NCI-H2029 treated with DMSO at 0.1 percent for 48 hours (cell line): ENCODE measurements around the gene TPCN2.
"Not testable (repeated sequence)": the region's sequence is repeated elsewhere in the genome, so short reads cannot be mapped to it uniquely, and the experiment has no call there.

Source experiments
- DNase-seq: peaks from one replicate; lab custom pipeline; 2025; lab: John Stamatoyannopoulos, UW

The TPCN2 gene

DNA sequence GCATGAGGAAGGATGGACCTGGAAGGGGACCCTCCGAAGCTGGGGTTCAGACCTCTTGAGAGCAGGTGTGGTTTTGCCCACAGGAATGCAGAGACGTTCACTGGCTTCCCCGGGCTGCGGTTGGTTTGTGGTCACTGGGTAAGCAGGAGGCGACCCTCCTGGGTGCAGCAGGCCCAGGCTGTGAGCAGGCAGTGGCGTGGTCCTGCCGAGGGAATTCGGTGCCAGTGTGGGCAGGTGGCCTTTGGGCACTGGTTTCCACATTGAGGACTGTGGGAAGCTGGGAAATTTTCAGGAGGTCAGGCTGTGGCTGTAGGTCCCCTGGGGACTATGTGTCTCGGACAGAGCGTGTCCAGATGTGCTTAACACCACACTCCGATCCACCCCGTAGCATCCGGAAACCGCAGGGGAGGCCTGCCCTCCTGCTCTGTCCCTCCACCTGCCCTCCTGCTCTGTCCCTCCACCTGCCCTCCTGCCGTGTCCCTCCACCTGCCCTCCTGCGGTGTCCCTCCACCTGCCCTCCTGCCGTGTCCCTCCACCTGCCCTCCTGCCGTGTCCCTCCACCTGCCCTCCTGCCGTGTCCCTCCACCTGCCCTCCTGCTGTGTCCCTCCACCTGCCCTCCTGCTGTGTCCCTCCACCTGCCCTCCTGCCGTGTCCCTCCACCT is 27.5 kb downstream of the TPCN2 start:
- no peak for DNase-seq

DNA sequence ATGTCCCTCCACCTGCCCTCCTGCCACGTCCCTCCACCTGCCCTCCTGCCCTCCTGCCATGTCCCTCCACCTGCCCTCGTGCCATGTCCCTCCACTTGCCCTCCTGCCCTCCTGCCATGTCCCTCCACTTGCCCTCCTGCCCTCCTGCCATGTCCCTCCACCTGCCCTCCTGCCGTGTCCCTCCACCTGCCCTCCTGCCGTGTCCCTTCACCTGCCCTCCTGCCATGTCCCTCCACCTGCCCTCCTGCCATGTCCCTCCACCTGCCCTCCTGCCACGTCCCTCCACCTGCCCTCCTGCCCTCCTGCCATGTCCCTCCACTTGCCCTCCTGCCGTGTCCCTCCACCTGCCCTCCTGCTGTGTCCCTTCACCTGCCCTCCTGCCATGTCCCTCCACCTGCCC is 28.2 kb downstream of the TPCN2 start:
- not testable (repeated sequence) for DNase-seq

DNA sequence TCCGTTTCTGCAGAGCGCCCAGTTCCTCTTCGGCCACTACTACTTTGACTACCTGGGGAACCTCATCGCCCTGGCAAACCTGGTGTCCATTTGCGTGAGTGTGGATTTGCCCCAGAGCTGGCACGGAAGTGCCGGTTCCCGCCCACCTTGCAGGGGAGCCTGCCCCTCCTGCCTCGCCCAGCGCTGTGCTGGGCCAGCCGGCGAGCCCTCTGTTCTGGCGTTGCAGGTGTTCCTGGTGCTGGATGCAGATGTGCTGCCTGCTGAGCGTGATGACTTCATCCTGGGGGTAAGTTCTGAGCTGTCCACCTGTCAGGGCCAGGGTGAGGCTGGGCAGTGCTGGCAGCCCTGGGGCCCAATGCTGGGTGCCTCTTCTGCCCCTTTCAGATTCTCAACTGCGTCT is 29.8 kb downstream of the TPCN2 start:
- DNase-seq, result no peak

DNA sequence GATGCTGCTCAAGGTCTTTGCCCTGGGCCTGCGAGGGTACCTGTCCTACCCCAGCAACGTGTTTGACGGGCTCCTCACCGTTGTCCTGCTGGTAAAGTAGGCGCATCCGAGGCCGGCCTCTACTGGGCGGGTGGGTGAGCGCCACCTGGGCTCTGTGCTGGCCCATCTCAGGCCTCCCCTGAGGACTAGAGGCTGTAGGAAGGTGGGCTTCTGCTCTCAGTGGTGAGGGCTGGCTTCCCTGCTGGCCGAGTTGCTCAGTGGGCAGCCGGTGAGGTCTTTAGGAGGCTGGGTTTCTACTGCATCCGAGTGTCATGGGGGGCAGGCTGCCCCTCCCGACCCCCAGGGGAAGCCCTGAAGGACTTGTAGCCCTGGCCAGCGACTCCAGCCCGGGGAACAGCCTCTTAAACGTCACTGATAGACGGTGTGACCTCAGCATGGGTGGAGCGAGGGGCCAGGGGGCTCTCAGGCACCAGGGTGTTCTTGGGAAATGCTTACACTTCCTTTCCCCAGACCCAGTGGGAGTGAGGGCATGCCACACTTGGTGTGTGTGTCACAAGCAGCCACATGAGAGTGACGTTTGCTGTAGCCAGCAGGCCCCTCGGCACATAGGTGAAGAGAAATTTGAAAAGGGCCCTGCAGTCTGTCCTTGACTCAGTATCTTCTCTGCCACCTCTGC is 30.3 kb downstream of the TPCN2 start:
- no peak for DNase-seq

DNA sequence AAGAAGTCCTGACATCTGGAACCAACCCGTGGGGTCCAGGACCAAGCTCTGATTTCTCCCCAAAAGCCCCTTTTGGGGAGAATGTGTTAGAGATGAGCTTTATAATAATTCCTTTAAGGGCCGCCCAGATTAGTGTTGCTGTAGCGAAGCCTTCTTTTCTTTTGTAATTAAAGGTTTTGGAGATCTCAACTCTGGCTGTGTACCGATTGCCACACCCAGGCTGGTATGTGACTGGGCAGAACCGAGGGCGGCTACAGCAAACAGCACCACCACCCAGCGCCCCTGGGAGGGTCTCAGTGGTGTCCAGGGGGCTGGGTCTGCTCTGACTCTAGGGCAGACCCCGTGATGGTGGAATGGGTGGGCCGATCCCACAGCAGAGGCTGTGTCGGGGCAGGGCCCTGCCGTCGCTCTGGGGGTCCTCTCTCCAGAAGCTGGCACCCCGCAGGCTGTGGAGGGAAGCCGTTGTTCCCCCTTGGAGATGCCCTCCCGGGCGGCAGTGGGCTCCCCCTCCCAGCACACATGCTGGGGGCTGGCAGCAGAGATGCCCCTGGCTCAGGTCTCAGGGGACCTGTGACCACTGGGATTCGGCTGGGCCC is 31.0 kb downstream of the TPCN2 start:
- no peak for DNase-seq

DNA sequence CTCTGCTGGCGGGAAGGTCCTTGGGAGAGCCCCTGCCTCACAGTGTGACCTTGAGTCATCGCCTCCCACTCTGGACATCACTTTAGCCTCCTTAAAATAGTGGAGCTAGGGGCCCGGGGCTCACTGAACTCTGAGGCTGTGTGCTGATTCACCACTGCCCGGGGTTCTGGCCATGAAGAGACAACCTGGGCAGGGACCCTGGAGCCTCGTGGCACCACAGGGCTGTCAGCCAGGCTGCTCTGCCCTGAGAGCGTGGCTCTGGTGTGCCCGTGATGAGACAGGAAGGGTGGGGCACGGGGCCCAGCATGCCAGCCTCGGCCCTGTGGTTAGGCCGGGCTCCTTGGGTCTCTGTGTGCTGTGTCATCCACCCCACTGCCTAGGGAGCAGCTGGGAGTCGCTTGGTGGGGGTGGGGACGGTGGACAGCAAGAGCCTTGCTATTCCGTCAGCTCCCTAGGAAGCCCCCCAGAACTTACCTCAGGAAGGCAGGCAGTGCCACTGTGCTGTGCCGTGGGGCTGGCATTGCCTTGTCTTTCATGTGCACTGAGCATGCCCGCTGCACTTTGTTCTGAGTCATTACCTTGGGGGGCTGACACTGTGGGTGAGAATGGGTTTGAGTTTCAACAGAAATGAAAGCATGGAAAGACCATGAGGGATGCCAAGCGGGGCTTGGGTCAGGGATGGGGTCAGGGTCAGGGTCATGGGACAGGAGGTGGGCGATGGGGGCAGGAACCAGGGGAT is 31.7 kb downstream of the TPCN2 start:
- DNase-seq, result no peak

DNA sequence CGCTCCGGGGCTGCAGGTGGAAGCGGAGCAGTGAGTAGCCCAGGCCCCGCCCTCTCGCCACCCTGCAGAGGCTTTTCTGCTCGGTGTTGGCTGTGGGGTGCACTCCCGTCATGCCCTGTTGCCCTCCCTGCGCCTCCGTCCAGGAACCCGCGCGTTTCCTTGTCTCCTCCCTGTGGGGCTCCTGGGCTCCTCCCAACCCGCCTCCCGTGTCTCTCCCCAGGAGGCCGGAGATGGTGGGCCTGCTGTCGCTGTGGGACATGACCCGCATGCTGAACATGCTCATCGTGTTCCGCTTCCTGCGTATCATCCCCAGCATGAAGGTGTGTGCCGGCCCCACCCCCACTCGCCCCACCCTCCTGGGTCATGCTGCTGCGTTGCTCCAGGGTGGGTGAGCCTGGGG is 32.4 kb downstream of the TPCN2 start:
- no peak for DNase-seq

DNA sequence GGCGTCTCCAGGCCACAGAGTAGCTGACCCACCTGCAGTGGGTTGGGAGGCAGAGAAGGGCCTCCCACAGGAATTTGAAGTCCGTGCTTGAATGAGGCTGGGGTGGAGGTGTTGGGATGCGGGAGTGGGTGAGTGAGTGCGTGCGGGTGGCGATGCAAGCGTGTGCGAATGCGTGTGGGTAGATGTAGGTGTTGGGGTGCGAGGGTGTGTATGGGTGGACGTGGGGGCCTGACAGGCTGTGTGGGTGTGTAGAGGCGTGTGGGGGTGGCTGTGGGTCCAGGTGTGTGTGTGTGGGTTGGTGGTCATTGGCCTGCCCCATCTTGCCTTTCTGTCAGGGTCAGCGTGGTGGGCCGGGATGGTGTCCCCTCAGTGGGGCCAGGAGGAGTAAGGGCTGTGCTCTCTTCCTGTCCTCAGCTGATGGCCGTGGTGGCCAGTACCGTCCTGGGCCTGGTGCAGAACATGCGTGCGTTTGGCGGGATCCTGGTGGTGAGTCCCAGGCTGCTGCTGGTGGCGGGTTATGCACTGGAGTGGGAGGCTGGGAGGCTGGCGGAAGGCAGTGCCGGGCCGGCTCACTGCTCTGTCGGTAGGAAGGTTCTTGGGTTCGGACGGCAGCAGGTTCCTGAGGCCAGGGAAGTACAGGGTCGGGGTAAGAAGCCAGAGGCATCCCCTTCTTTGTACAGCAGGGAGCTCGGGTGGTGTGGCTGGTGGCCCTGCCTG is 35.0 kb downstream of the TPCN2 start:
- DNase-seq, result no peak

DNA sequence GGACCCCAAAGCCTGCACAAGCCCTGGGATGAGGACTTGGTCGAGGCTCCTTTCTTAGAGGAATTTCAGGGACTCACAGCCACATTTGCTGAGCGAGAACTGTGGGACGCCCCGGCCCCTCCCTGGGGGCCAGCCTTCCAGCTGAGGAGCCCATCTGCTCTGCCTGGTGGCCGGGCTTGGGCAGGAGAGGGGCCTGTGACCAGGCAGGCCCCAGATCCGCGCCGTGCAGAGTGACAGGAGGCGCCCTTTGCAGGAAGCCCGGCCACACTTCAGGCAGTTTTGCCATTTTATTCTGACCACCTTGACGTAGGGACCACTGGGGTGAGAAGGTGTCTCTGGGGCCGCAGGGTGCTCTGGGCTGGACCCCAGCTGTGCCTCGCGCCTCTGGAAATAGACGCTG is 35.6 kb downstream of the TPCN2 start:
- DNase-seq, result no peak

DNA sequence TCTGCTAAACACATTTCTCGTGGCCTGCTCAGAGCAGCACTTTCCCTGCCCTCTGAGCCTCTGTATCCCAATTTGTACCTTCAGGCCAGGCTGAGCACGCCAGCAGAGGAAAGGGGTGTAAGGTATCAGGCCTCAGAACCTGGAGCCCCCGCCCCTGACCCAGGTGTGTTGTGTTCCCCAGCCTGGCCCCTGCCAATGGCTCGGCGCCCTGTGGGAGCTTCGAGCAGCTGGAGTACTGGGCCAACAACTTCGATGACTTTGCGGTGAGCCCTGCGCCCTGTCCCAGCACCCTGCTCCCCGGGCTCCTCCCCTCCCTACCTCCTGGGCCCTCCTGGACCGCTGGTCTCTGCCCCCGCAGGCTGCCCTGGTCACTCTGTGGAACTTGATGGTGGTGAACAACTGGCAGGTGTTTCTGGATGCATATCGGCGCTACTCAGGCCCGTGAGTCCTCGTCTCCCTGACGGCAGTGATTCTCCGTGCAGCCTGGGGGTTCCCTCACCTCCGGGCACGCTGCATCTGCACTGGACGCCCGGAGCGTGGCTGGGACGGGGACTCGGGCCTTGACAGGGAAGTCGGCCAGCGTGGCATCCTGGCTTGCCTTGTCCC is 36.9 kb downstream of the TPCN2 start:
- DNase-seq, result no peak

DNA sequence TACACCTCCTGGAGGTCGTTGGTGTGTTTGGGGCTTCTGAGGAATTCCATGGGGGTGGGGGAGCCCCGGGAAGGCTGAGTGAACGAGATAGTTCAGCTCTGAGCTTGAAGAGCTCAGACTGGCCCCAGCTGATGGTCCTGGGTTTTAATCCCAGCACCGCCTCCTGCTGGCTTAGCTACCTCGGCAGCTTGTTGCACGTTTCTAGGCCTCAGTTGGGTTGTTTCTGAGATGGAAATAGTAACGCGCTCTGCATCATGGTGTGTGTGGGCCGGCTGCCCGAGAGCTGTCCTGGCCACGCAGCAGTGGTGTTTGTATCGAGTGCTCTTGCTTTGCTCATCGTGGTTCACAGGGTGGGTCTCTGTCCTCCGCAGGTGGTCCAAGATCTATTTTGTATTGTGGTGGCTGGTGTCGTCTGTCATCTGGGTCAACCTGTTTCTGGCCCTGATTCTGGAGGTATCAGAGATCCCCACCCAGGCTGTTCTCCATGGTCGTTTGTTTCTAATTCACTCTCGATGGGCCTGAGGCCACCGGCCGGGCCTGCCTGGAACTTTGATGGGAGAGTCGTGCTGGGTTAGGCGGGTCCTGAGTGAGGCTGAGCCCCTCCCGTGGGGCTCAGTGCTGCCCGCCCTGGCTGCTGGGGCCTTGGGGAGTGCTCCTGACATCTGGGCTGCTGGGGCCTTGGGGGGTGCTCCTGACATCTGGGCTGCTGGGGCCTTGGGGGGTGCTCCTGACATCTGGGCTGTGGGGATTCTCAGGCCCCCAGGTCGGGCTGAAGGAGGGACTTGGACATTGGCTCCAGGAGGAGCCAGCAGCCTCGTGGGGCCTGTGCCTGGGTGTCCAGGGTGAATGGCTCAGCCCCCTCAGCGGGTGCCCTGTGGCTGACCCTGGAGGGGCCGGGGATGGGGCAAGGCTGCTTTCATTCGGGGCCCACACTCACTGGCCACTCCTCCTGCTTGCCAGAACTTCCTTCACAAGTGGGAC is 37.7 kb downstream of the TPCN2 start:
- no peak for DNase-seq

DNA sequence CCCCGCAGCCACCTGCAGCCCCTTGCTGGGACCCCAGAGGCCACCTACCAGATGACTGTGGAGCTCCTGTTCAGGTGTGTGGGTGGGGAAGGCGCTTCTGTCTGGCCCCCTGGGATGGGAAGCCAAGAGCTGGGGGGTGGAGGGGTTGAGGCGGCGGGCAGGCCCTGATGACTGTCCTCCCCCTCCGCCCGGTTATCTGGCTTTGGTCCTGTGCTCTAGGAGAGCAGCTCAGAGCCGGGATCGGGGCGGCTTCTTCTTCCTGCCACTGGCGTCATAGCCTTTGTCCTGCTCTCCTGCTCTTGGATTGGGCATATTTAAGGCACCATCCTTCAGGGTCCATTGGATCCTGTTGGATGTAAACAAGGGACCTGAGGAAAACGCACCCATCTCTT is 38.4 kb downstream of the TPCN2 start:
- no peak for DNase-seq

DNA sequence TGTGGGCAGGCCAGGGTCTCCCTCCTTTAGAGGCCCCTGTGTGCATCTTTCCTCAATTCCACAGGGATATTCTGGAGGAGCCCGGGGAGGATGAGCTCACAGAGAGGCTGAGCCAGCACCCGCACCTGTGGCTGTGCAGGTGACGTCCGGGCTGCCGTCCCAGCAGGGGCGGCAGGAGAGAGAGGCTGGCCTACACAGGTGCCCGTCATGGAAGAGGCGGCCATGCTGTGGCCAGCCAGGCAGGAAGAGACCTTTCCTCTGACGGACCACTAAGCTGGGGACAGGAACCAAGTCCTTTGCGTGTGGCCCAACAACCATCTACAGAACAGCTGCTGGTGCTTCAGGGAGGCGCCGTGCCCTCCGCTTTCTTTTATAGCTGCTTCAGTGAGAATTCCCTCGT is 39.1 kb downstream of the TPCN2 start:
- DNase-seq, result no peak

DNA sequence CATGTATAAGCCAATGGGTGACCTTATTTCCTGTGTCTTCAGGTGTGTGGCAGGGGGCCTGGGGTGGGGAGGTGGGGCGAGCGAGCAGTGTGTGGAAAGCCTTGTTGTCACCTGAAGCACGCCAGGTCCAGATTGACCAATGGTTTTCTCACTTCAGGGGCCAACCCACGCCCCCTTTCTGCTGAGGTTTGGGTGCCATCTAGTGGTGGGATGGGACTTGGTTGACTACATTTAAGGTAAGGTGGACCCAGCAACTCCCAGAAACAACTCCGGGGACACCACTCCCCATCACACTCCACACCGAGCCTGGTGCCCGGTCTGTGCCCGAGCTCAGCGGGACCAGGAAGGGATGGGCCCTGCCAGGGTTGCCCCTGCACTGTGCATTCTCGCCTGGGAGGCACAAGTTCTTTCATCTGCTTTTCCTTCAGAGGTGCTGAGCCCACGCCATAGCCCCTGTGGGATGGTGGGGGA is 40.0 kb downstream of the TPCN2 start:
- peak; percentile 37 for DNase-seq

DNA sequence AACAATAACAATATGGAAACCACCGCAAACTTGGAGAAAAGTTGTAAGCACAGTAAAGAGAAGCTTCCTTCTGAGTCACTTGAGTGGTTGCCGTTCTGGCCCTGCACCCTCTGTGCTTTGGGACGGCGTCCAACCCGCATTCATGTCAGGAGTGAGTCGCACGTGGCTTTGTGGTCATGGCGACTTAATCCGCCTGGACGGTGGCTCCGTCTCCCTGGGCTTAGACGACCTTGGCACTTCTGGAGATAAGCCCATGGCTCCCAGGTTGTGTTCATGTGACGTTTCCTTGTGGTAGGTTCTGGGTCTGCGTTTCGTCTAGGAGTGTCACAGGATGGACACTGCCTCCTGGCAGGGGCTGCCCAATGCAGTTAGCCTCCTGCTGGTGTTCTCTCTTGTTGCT is 40.5 kb downstream of the TPCN2 start:
- DNase-seq, result no peak

DNA sequence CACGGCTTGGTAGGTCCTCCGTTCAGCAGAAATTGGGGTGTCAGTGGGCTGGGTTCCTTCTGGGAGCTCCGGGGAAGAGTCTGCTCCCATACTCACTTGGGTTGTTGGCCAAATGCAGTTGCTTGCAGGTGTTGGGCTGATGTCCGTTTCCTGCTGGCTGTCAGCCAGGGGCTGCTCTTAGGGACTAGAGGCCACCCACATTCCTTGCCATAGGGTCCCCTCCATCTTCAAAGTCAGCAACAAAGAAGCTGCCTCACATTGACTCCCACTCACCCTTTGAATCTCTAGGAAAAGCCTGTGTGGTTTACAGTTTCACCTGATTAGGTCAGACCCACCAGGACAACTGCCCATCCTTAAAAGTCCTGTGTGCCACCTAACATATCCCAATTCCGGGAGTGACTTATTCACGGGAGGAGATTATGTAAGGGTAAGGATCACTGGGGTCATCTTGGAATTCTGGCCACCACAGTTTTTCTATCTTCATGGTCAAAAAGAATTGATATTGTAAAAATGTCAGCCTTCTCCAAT is 43.0 kb downstream of the TPCN2 start:
- DNase-seq, result no peak

DNA sequence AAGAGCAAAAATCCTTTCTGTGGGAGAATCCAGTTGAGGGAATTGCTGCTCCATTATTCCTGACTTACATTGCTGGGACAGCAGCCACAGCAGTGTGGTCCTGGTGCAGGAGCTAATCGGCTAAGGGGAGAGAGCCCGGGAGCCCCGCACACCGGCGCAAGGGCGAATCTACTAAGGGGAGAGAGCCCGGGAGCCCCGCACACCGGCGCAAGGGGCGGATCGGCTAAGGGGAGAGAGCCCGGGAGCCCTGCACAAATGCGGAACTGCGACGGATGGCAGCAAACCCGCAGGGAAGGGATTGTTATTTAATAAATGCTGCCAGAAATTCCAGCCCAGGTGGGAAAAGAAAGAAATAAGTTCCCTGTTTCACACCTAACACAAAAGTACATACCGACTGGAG is 43.5 kb downstream of the TPCN2 start:
- no peak for DNase-seq

DNA sequence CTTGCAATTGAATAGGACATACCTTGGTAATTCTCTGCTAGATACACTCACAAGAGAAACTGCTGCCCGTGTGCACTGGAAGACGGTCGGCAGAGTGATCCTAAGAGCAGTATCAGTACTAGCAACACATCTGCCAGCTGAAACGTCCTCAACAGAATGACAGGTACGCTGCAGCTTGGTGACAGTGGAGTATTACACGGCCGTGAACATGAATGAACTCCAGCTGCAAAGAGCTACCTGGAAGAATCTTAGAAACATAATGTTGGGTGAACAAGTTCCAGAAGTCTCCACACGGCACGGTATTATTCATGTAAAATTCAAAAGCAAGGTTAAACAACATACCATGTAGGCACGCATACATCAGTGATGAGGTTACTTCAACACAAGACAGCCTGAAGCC is 44.4 kb downstream of the TPCN2 start:
- DNase-seq, result no peak

DNA sequence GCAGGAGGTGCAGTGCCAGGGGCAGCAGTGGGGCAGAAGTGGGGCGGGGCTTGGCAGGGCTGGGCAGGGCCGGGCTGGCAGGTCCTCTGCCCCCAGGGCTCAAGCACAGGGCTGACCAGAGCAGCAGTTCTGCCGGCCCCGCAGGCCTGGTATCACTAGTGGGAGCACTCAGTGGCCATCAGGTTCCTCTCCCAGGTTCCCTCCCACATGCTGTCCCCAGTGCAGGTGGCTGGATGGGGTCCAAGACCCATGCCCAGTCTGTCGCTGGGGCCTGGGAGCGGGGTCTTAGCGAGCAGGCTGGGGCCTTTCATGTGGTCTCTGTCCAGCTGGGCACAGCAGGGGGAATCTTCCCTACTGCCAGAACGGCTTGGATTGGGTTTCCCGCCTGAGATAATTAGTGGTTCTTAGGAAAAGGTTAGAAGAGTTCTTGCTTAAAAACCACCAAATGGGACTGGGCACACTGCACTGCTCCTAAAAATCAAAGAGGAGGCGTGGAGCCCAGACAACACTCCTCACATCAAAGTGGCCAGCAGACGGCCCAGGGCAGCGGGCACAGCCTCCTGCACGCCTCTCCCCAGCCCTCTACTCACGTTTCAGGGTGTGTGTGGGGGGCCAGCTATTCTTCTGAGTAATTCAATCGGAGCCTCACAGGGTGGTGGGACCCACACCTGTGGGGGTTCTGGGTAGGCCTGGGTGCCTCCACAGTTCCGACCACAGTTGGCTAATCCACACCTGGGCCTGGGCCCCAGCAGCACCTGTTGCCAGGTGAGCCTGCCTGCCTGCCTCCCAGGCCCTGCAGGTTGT is 45.6 kb downstream of the TPCN2 start:
- DNase-seq, result no peak

DNA sequence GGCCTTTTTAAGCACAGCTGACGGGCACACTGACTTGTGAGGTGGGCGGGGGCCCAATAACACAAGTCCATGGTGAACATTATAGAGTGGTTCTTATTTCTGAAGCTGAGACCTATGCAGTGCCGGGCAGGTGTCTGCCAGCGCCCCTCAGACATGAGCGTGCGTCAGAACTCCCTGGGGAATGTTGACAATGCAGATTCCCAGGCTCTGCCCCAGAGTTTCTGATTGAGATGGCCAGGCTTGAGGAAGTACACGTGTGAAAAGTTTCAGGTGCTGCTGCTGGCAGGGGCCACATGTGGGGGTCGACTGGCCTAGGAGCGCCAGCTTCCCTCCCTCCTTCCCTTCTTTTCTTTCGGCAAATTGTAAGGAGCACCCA is 46.2 kb downstream of the TPCN2 start:
- no peak for DNase-seq
